Measurements from ENCODE around the gene COL5A1. TPM values are rescaled to one million over a fixed set of nuclear protein-coding genes. Genes with fewer than 3 reads are reported as not detected.

Gene COL5A1
- total RNA-seq, 1 experiment from 2014 or later, result 9.5 TPM

GRCh38 chr9:134814598-134815215 lies 173.1 kb downstream of the COL5A1 start:
- Mint-ChIP-seq H3K27ac (peak overlapping the region in 1 of 3 experiments; percentile 39; a peak in 1 of 7 replicates), H3K27me3 (ENCODE audit: low read depth) (no peaks in the 10 kb centered on the region; the same call in 1 of the 2 replicates), H3K36me3 (ENCODE audit: insufficient read depth in 1 of 3, low read depth in 3 of 3) (0 out of 7 replicates have a peak, but pooled peaks cover 0 to 2% (median 0%) of the 10 kb centered on the region in 3 experiments), H3K4me3 (no peak overlapping the region), H3K9me3 (no peaks in the 10 kb centered on the region; a peak in 1 of 5 replicates), H3K4me1 (peaks cover 30 to 31% of the 10 kb centered on the region in 2 experiments)
- Histone ChIP-seq H4K20me1 (ENCODE audit: control insufficient read depth, insufficient read depth, insufficient read length) (no peaks in the 10 kb centered on the region), H2BK12ac (ENCODE audit: insufficient read length, low read depth, low read length) (no peak overlapping the region), H3K23me2 (ENCODE audit: insufficient read length, low read depth, low read length, poor library complexity, severe bottlenecking) (no peaks in the 10 kb centered on the region), H3K9ac (ENCODE audit: extremely low read depth, insufficient read length, low read length) (no peak overlapping the region), H3K79me2 (ENCODE audit: insufficient read depth, low read length) (no peaks in the 10 kb centered on the region), H3K27me3 (ENCODE audit: insufficient read depth, low read length) (no peaks in the 10 kb centered on the region), H3K27ac (ENCODE audit: insufficient read length, low read depth, low read length) (no peak overlapping the region), H3K4me2 (ENCODE audit: insufficient read depth, insufficient read length, low read length) (no peak overlapping the region), H3K18ac (ENCODE audit: insufficient read length, low read depth, low read length) (no peak overlapping the region), H3K4me1 (ENCODE audit: insufficient read depth, low read length) (peaks cover 3% of the 10 kb centered on the region; the same call in 1 of the 2 replicates), H2BK20ac (ENCODE audit: low read depth, low read length, poor library complexity, severe bottlenecking) (no peak overlapping the region), H2AK5ac (ENCODE audit: insufficient read length, low read length) (no peak overlapping the region), H3K14ac (ENCODE audit: insufficient read depth, low read length) (no peak overlapping the region), H2BK120ac (ENCODE audit: low read depth, low read length, poor library complexity, severe bottlenecking) (no peak overlapping the region), H2AFZ (ENCODE audit: low read length) (no peak overlapping the region), H2BK15ac (ENCODE audit: low read depth, low read length) (no peak overlapping the region), H4K91ac (ENCODE audit: insufficient read length, low read depth, low read length) (no peak overlapping the region), H3K23ac (ENCODE audit: insufficient read length, low read depth, low read length) (no peak overlapping the region), H3T11ph (ENCODE audit: low read length) (no peak overlapping the region), H4K8ac (replicated peaks; ENCODE audit: insufficient read length, low read depth, low read length) (no peak overlapping the region), H2BK5ac (ENCODE audit: insufficient read length, low read length) (no peak overlapping the region), H3K4ac (ENCODE audit: low read depth, low read length) (no peak overlapping the region; the same call in 1 of the 2 replicates), H4K5ac (ENCODE audit: insufficient read length, low read depth, low read length) (no peak overlapping the region), H3K79me1 (ENCODE audit: insufficient read depth, low read depth, low read length, poor library complexity, severe bottlenecking) (no peaks in the 10 kb centered on the region), H3K56ac (ENCODE audit: insufficient read length, low read depth, low read length) (no peak overlapping the region), H3K9me3 (ENCODE audit: control insufficient read depth, low read depth, low read length) (no peaks in the 10 kb centered on the region)
- no peak for TF ChIP-seq CTCF (conservative IDR thresholded peaks at IDR 0.05)
- DNase-seq, result no peak
- WGBS (ENCODE audit: extremely low coverage, insufficient read length, low lambda C conversion rate), result no CpG with 5 or more reads among the region's 16 CpGs
